Activated CD4-positive, CD25-positive, alpha-beta regulatory T cell (primary cell): ENCODE measurements around the gene POU3F3.

Source experiments
- DNase-seq, 4 experiments: peaks; one replicate each; lab custom pipeline; 2025; lab: John Stamatoyannopoulos, UW

Gene POU3F3

GRCh38 chr2:104847586-104848160 is 6.2 kb upstream of the POU3F3 start:
- no peak for DNase-seq

- no peak for DNase-seq
These were observed 5.4 kb upstream of the POU3F3 start for GRCh38 chr2:104848526-104848925.

DNA sequence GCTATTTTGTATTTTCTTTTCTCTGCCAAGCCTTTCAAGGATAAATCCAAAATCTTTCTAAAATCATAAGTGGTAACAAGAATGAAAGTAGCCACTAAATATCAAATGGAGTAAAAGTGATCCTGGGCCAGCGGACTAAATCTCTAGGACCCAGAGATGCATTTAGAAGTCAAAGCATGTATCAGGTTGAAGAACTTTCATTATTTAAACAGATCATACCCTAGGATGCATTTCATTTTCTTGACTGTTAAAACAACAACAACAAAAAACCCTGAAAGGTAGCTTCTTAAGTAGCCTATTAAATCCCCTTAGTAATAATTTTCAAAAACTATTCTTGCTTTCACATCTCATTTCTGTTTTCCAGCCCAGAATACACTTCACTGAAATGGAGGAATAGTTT is 4.8 kb upstream of the POU3F3 start:
- DNase-seq = no peak

DNA sequence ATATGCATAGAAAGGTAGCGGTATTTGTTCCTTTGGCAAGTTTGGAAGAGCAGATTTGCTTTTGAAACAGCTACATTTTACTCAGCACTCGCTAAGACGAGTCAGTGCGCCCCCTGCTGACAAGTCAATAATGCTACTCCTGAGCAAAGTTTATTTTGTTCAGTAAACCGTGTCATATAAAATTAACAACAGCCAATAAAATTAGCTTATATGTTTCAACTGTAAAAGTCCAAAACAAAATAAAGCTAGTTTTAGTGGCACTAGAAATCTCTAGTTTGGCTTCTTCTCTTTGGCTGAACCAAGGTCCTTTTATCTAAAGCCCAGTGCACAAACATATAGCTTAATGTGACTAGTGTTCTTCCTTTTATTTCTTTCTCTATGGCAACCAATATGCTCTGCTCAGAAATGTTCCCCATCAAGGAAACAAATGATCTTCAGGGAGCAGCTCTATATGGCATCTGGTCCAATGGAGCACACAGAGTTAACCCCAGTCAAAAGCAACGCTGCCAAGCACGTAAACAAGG is 4.2 kb upstream of the POU3F3 start:
- DNase-seq = peak in 2 of 4 experiments; percentile 11 to 39

- no peak for DNase-seq
These were observed 3.3 kb upstream of the POU3F3 start for GRCh38 chr2:104850361-104851290.

DNA sequence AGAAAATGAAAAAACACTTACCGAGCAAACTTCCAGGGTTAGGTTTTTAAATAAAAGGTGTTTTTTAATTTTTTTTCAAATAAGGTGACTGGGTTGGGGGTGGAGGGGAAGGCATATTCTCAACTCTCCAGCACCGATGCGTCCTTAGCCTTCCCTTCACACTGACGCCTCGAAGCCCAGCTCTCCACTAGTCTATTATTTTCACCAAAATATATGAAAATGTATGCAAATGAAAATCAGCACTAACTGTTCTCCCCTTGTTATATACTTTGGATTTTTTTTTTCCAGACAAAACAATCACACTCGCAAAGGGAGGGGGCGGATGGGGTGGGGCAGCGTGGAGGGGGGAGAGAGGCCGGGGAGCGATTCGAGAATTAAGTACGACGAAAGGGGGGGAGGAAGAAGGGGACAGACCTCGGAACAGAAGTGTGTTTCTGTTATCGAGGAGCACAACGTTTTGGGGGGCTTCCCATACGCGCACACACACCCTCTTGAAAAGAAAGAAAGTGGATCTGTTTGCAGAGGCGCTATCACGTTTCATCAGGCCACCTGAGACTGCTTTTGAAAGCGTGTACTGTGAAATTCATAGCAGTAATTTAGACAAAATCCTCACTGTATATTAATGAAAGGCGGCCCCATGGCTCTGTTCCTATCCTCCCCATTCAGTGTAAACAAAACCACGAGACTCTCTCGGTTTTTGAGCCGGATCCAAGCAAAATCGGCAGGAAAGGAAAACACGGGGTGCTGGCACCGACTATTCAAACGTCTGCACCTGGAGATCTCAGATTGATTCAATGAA is 2.4 kb upstream of the POU3F3 start:
- no peak for DNase-seq

DNA sequence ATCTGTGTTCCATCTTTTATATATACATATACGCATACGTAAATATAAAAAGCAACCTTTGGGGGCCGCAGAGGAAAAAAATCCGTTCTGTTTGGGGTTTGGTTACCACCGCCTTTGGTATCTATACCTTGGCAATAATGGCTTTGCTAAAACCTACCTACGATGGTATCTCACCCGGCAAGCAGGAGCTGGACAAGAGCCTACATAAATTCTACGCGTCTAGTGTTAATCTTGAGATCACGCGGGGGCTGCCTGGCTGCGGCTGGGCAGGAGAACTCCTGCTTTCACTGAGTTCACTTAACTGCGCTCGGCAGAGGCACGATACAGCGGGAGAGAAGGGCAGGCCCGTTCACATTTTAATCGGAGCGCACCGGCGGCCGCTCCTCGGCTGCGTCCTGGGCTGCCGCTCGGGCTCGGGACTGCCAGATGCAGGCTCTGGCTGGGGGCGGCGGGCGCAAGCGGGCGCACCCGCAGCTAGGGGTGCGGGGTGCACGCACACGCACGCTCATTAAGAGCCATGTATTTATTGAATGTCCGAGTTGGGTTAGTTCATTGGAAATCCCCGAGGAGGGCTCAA is 1.7 kb upstream of the POU3F3 start:
- no peak for DNase-seq

DNA sequence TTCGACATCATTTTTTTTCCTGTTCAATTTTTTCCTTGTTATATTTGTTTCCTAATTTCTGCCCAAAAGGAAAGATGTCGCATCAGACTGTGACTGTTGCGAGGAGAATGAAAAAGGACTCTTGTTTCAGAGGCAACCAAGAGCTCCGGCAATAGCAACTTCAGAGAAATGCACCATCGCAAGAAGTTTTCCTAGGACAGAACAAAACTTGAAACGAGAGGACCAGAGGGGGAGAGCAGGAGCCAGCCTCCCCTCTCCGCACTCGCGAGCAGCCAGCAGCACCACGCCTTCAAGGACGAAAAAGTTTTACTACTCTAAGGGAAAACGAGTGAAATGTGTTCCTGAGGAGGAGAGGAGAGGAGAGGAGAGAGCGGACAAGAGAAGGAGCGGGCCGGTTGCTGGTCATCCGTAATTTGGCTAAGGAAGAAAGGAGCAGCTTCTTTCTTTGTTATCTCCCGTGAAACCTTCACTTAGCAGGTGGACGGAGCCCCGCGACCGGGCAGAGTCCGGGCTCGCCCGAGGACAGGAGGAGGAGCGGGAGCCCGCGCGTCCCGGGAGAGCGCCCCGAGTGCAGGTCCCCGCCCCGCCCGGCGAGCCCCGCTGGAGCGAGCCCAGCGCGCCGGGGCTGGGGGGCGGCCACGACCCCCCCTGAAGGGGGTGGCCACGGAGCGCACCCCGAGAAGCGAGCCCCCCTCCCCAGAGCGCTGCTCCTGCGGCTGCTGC is 744 bp downstream of the POU3F3 start:
- DNase-seq = no peak

DNA sequence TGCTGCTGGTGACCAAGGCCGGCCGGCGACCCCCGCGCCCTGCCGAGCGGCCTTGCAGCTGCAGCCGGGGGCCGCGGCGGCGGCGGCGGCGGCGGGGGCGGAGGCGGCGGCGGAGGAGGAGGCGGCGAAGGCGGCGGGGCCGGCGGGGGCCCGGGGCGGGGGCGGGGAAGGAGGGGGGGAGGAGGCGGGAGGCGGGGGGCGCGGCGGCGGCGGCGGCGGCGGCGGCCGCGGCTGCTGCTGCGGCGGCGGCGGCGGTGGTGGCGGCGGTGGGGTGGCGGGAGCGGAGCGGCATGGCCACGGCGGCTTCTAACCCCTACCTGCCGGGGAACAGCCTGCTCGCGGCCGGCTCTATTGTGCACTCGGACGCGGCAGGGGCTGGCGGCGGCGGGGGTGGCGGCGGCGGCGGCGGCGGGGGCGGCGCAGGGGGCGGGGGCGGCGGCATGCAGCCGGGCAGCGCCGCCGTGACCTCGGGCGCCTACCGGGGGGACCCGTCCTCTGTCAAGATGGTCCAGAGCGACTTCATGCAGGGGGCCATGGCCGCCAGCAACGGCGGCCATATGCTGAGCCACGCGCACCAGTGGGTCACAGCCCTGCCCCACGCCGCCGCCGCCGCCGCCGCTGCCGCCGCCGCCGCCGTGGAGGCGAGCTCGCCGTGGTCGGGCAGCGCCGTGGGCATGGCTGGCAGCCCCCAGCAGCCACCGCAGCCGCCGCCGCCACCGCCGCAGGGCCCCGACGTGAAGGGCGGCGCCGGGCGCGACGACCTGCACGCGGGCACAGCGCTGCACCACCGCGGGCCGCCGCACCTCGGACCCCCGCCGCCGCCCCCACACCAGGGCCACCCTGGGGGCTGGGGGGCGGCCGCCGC is 1.5 kb downstream of the POU3F3 start:
- peak in 1 of 4 experiments; percentile 13 for DNase-seq

GRCh38 chr2:104856086-104856972 is 2.4 kb downstream of the POU3F3 start:
- no peak for DNase-seq

GRCh38 chr2:104856973-104857261 is 3.0 kb downstream of the POU3F3 start:
- DNase-seq = no peak

DNA sequence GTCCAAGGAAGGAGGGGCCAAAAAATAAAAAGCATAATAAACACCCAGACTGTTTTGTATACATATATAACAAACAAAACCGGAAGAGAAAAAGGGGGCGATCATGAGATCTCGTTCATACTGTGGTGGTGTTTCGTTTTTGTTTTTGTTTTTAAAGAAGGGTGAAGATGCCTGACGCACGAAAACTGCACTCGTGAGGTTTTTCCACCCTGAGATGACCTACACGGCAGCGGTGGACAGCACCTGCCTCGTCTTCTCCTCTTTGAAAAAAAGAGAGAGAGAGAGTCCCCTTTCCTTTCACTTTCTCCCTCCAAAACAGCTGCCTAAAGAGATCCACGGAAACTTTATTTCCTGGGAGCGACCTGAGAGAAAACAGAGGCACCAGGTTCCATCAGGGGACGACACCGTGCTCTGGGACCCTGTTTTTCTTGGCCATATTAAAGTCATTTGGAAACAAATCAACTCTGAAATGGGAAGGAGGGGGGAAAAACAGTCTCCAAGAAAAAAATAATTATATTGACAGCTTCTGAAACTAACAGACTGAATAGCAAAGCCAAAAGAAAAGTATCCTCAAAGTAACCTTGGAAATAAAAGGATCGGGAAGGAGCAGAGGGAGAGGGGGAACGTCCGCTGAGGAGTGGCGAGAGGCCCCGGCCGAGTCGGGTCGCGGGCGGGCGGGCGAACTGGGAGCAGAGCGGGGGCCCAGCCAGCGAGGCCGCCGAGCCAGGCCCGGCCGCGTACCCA is 3.5 kb downstream of the POU3F3 start:
- DNase-seq = no peak

DNA sequence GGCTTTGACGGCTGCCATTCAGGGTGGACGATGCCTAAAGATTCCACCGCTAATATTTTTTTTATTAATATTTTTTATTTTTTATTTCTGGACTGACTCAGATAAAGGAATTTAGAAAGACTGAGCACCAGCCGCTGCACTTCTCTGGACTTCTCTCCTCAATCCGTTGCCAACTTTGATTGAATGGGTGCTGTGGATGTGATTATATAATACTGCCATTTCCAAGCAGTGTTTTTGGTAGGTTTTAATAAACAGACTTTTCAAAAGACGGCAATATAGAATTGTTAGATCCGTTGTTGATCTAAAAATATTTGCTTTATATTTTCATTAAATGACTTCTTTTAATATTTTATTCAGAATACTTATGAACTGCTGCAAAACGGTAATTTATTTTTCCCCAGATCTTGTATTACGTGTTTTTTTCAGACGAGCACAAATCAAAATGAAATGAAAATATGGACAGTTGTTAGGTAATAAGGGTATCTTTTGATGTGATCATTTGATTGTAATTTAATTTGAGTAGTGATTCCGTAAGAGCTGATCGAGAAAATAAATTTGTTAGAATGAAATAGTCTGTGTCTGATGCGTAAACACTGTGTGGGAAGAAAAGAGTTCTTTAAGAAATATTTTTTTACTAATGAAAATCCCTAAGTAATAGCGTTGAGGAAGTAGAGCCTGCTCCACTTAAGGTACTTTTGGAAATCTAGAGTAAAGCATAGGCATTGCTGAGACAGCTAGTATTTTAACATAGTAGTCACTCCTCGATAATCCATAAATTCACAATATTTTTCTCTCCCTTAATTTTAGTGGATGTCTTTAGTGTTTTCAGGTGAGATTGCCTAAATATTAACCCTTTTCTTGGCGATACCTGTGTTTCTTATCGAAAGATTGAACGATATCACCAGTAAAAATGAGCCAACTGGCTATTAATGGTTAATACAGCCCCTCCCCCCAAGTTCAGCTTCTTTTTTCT is 4.4 kb downstream of the POU3F3 start:
- DNase-seq = no peak

DNA sequence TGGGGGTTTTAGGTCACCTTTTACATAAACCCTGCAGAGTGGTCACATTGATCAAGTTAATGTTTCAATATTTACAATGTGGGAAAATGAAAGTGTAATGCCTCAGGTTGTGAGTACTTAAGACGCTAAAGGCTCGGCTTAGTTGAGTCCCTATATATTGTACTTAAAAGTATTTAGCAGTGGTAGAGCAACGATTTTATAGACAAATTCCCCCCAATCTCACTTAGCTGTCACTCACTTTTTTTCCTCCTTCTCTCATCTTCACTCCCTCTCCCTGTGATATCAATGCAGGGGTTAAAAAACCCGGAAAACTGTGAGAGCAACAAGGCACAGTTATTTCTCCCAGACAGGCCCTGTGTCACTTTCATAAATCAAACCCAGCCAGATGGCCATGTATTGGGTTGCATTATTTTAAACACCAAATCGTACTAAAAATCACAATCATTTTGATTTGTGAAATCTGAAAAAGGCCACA is 5.4 kb downstream of the POU3F3 start:
- no peak for DNase-seq

- DNase-seq = no peak
These were observed 6.0 kb downstream of the POU3F3 start for GRCh38 chr2:104859766-104860450.

GRCh38 chr2:104860451-104860790 is 6.5 kb downstream of the POU3F3 start:
- DNase-seq = no peak
